ENCODE results near the gene GCK.

GCK gene

GRCh38 chr7:44153948-44154335 lies 35.3 kb downstream of the GCK start:
- no peak for DNase-seq

GRCh38 chr7:44152971-44153947 lies 36.0 kb downstream of the GCK start:
- no peak for DNase-seq

- DNase-seq: no peak
These were observed 37.3 kb downstream of the GCK start for GRCh38 chr7:44151956-44152355.

GRCh38 chr7:44150966-44151941 lies 38.0 kb downstream of the GCK start:
- DNase-seq: peak; percentile 27

GRCh38 chr7:44150466-44150832 lies 38.8 kb downstream of the GCK start:
- no peak for DNase-seq

- no peak for DNase-seq
These were observed 39.4 kb downstream of the GCK start for GRCh38 chr7:44149571-44150465.

- DNase-seq: no peak
These were observed 40.2 kb downstream of the GCK start for GRCh38 chr7:44148961-44149536.

GRCh38 chr7:44148166-44148565 lies 41.1 kb downstream of the GCK start:
- no peak for DNase-seq

GRCh38 chr7:44147026-44147991 lies 41.9 kb downstream of the GCK start:
- DNase-seq: no peak

GRCh38 chr7:44145969-44146911 lies 43.0 kb downstream of the GCK start:
- no peak for DNase-seq

GRCh38 chr7:44145479-44145968 lies 43.7 kb downstream of the GCK start:
- DNase-seq: no peak

GRCh38 chr7:44144968-44145478 lies 44.2 kb downstream of the GCK start:
- DNase-seq: no peak

GRCh38 chr7:44144426-44144967 lies 44.7 kb downstream of the GCK start:
- no peak for DNase-seq

GRCh38 chr7:44143646-44144250 lies 45.5 kb downstream of the GCK start:
- DNase-seq: no peak

GRCh38 chr7:44142028-44142427 lies 47.2 kb downstream of the GCK start:
- no peak for DNase-seq

GRCh38 chr7:44141221-44141850 lies 47.9 kb downstream of the GCK start, which contains the start of gene MYL7:
Gene MYL7, minus strand, starts transcription at chr7:44141332. Its CDS starts 27 bp downstream, at chr7:44141305.
- DNase-seq: no peak

- DNase-seq: no peak
These were observed 48.9 kb downstream of the GCK start for GRCh38 chr7:44140341-44140740.

Data from NCI-H446 treated with DMSO at 0.1 percent for 48 hours (cell line).